ENCODE data around the gene SYT7. TPM values are rescaled to one million over a fixed set of nuclear protein-coding genes. Genes with fewer than 3 reads are reported as not detected.

Gene SYT7
- total RNA-seq, 4 donors from 2014 or later, result 1.5 to 7.5 (median 5.1) TPM

- intact Hi-C loops (cut with DNase I; ENCODE audit: low total_unique reads), result no loop called here
- 83 to 88% methylated on average over 1 of the region's 1 CpG for WGBS, 2 donors
- no peak overlapping the region for H3K4me3 ChIP-seq (ENCODE audit: low read depth, poor library complexity, severe bottlenecking)
- DNase-seq (ENCODE audit: low spot score in 2 of 2), result no peak
- no peak for TF ChIP-seq POLR2A (IDR thresholded peaks at IDR 0.05)
- TF ChIP-seq, protein P1, sequence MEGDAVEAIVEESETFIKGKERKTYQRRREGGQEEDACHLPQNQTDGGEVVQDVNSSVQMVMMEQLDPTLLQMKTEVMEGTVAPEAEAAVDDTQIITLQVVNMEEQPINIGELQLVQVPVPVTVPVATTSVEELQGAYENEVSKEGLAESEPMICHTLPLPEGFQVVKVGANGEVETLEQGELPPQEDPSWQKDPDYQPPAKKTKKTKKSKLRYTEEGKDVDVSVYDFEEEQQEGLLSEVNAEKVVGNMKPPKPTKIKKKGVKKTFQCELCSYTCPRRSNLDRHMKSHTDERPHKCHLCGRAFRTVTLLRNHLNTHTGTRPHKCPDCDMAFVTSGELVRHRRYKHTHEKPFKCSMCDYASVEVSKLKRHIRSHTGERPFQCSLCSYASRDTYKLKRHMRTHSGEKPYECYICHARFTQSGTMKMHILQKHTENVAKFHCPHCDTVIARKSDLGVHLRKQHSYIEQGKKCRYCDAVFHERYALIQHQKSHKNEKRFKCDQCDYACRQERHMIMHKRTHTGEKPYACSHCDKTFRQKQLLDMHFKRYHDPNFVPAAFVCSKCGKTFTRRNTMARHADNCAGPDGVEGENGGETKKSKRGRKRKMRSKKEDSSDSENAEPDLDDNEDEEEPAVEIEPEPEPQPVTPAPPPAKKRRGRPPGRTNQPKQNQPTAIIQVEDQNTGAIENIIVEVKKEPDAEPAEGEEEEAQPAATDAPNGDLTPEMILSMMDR (IDR thresholded peaks at IDR 0.05), result no peak
These were observed 54.6 kb downstream of the SYT7 start for GRCh38 chr11:61526229-61526628.

DNA sequence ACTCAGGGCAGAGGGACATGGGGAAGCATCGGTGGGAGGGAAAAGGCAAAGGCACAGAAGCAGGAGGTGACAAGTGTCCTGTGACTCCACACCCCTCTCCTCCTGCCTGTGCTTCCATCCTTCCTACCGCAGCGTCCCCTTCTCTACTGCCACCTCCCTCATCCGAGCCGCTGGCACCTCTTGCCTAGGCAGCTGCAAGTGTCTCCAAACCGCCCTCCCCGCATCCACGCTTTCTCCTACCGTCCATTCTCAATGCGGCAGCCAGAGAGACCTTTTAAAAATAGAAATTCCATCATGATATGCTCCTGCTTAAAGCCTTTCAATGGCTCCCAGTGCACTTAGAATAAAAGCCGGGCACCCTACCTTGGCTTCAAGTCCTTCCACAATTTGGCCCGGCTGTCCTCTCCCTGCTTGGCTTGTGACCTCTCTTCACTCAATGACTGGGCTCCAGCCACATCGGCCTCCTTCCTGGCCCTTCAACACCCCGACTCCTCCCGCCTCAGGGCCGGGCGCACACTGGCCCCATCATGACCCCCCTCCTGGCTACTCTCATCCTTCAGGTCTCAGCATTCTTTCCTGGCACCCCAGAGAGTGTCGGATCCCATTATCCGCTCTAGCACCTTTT, 55.8 kb downstream of the SYT7 start:
- H3K4me3 ChIP-seq (ENCODE audit: low read depth, poor library complexity, severe bottlenecking), result no peak overlapping the region
- TF ChIP-seq POLR2A (IDR thresholded peaks at IDR 0.05), result no peak
- TF ChIP-seq, protein P1 (IDR thresholded peaks at IDR 0.05), result no peak
- DNase-seq (ENCODE audit: low spot score in 2 of 2), result no peak
- intact Hi-C loops (cut with DNase I; ENCODE audit: low total_unique reads), result no loop called here
- 90 to 93% methylated on average over 19 of the region's 19 CpGs for WGBS, 2 donors

DNA sequence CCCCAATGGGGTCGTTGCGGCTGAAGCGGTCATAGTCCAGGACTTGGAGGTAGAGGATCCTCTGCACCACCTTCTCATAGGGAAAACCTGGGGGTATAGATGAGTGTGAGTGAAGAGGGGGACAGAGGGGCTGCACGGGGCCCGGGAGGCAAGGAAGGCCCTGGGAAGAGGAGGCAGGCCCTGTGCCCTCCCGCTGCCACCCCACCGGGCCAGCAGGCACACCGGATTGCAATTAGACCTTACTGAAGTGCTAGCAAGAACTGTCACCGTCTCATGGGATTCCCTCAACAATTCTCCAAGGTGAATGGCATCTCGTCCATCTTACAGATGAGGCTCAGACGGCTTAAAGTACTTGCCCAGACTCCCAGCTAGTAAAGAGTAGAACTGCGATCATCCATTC, 56.4 kb downstream of the SYT7 start:
- no peak for DNase-seq (ENCODE audit: low spot score in 2 of 2)
- H3K4me3 ChIP-seq (ENCODE audit: low read depth, poor library complexity, severe bottlenecking), result no peak overlapping the region
- WGBS, 2 donors, result 89 to 93% methylated on average over 12 of the region's 12 CpGs
- TF ChIP-seq, protein P1 (IDR thresholded peaks at IDR 0.05), result no peak
- TF ChIP-seq POLR2A (IDR thresholded peaks at IDR 0.05), result no peak
- intact Hi-C loops (cut with DNase I; ENCODE audit: low total_unique reads), result no loop called here

GRCh38 chr11:61522881-61523280, 58.0 kb downstream of the SYT7 start:
- intact Hi-C loops (cut with DNase I; ENCODE audit: low total_unique reads), result no loop called here
- WGBS, 2 donors, result 87 to 91% methylated on average over 15 of the region's 15 CpGs
- DNase-seq (ENCODE audit: low spot score in 2 of 2), result no peak
- no peak overlapping the region for H3K4me3 ChIP-seq (ENCODE audit: low read depth, poor library complexity, severe bottlenecking)
- TF ChIP-seq, protein P1 (IDR thresholded peaks at IDR 0.05), result no peak
- TF ChIP-seq POLR2A (IDR thresholded peaks at IDR 0.05), result no peak

DNA sequence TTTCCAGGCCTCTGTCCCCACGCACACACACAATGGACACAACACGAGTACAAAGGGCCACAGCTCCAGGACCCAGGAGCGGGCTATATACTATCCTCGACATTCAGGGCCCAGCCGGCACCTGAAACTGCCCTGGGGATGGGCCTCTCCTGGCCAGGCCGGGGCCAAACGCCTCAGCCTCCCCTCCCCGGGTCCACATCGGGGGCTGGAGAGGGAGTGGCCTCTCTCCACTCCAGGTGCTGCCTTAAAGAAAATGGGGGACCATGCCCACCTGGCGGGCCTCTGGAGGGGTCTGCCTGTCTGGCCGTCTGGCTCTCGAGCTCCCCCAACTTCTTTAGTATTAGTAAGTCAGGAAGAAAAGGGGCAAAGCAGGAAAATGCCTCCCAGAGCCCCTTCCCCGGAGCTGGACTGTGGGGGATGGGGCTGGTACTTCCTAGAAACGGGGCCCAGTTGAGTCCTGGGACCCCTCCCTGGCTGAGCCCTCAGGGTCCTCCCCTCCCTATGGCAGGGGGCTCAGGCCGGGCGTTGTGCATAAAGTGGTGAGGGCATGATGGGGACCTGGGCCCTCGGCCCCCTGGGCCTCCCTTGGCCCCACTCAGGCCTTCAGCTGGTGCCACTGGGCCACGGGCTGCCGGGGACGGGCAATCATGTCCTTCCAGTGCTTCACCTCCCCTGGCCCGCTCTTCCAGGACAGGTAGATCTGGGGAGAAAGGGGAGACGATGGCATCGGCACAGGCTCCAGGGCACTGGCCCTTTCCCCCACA, 62.7 kb downstream of the SYT7 start:
- H3K4me3 ChIP-seq (ENCODE audit: low read depth, poor library complexity, severe bottlenecking), result no peak overlapping the region
- no peak for DNase-seq (ENCODE audit: low spot score in 2 of 2)
- intact Hi-C loops (cut with DNase I; ENCODE audit: low total_unique reads), result loop anchor here (10.0 kb wide), 1 partner anchor 73 kb away; no protein-coding TSS in a partner anchor
- 89 to 90% methylated on average over 21 to 23 of the region's 23 CpGs for WGBS, 2 donors
- TF ChIP-seq, protein P1 (IDR thresholded peaks at IDR 0.05), result no peak
- no peak for TF ChIP-seq POLR2A (IDR thresholded peaks at IDR 0.05)

All from lower leg skin (tissue), 4 donors.